H1 (cell line): ENCODE measurements around the gene TANC1. TPM values are rescaled to one million over a fixed set of nuclear protein-coding genes. Genes with fewer than 3 reads are reported as not detected.

Source experiments
- CTCF ChIA-PET: fragments of 300-600 bp; sonication (Branson Sonifier 250); formaldehyde crosslinking; loops from one replicate; lab custom pipeline; 2021; ENCODE audit not compliant: partially characterized antibody; lab: Charles Lee
- POLR2A ChIA-PET: fragments of 300-600 bp; sonication (Branson Sonifier 250); formaldehyde crosslinking; loops from one replicate; lab custom pipeline; 2021; ENCODE audit warnings: inconsistent platforms; ENCODE audit not compliant: partially characterized antibody; lab: Charles Lee
- DNase-seq, 2 experiments: peaks; one replicate each; pipeline versions ENCODE4 v3.0.0 to v3.0.0-alpha.2; 2010 to 2022; ENCODE audit warnings: low spot score in 2 of 2, low read depth in 1 of 2, mixed read lengths in 1 of 2
- FAIRE-seq: peaks from 2 replicates; lab custom pipeline; 2011; peaks lifted over from hg19 to GRCh38; lab: Jason Lieb, UNC
- H2AFZ ChIP-seq: 2 replicates; pipeline ENCODE4 v1.8.1; 2012; ENCODE audit warnings: low read length, inconsistent platforms
- H2AK5ac ChIP-seq: 2 replicates; pipeline ENCODE4 v1.6.1; 2013; ENCODE audit warnings: low read depth, low read length
- H2BK120ac ChIP-seq: replicated peaks from 2 replicates; pipeline ENCODE3; 2013; ENCODE audit warnings: low read depth, low read length, inconsistent platforms
- H2BK12ac ChIP-seq: 2 replicates; pipeline ENCODE4 v1.6.1; 2013; ENCODE audit warnings: low read depth, low read length
- H2BK15ac ChIP-seq: 2 replicates; pipeline ENCODE4 v1.6.1; 2013; ENCODE audit warnings: low read length
- H2BK20ac ChIP-seq: 2 replicates; pipeline ENCODE4 v1.6.1; 2013; ENCODE audit warnings: low read length
- H2BK5ac ChIP-seq: 2 replicates; pipeline ENCODE4 v1.6.1; 2013; ENCODE audit warnings: low read depth, low read length
- H3K14ac ChIP-seq: 2 replicates; pipeline ENCODE4 v1.6.1; 2013; ENCODE audit warnings: inconsistent platforms; ENCODE audit not compliant: insufficient read length
- H3K18ac ChIP-seq: 2 replicates; pipeline ENCODE4 v1.6.1; 2013; ENCODE audit warnings: low read length; ENCODE audit errors: extremely low read depth
- H3K23ac ChIP-seq: 2 replicates; pipeline ENCODE4 v1.6.1; 2013; ENCODE audit warnings: inconsistent platforms; ENCODE audit not compliant: insufficient read length
- H3K23me2 ChIP-seq: 2 replicates; pipeline ENCODE4 v1.6.1; 2013; ENCODE audit warnings: low read depth, low read length
- H3K27ac ChIP-seq: 2 replicates; pipeline ENCODE4 v1.6.1; 2011; ENCODE audit warnings: low read depth, low read length, inconsistent platforms
- H3K27me3 ChIP-seq, 4 experiments: replicated peaks in 1 of 4; 1 replicate in 1 of 4; 2 replicates in 3 of 4; pipeline versions ENCODE4 v1.6.1 to v1.8.1; 2011 to 2013; ENCODE audit warnings: low read length in 3 of 4, mild to moderate bottlenecking in 3 of 4, inconsistent platforms in 2 of 4, mixed read lengths in 2 of 4, moderate library complexity in 1 of 4; ENCODE audit not compliant: control insufficient read depth in 3 of 4, insufficient read depth in 3 of 4; ENCODE audit errors: extremely low read depth in 1 of 4
- H3K36me3 ChIP-seq, 4 experiments: 2 replicates each; pipeline versions ENCODE4 v1.6.1 to v1.8.1; 2011 to 2013; ENCODE audit warnings: mild to moderate bottlenecking in 4 of 4, low read length in 3 of 4, moderate library complexity in 2 of 4, control low read depth in 1 of 4, inconsistent platforms in 1 of 4; ENCODE audit not compliant: insufficient read depth in 4 of 4, control insufficient read depth in 2 of 4
- H3K4ac ChIP-seq: replicated peaks from 2 replicates; pipeline ENCODE3; 2013; ENCODE audit warnings: low read length, low read depth, mixed read lengths, inconsistent platforms; ENCODE audit not compliant: insufficient read length
- H3K4me1 ChIP-seq, 4 experiments: replicated peaks in 1 of 4; 1 replicate in 1 of 4; 2 replicates in 3 of 4; pipeline versions ENCODE4 v1.6.1 to v1.8.1; 2011 to 2013; ENCODE audit warnings: low read length in 3 of 4, inconsistent platforms in 2 of 4, mixed read lengths in 1 of 4; ENCODE audit not compliant: insufficient read depth in 4 of 4, control insufficient read depth in 3 of 4
- H3K4me2 ChIP-seq, 2 experiments: 2 replicates each; pipeline versions ENCODE4 v1.6.1 to v1.8.1; 2011 to 2013; ENCODE audit warnings: low read depth in 2 of 2, low read length in 2 of 2, control low read depth in 1 of 2, inconsistent platforms in 1 of 2, mild to moderate bottlenecking in 1 of 2; ENCODE audit not compliant: insufficient read depth in 1 of 2
- H3K4me3 ChIP-seq, 4 experiments: fragments of 200-600, 300-600 bp in 1 of 4; sonication (generic), shearing (Covaris generic), sonication (Bioruptor Twin) in 1 of 4; 2 replicates each; pipeline versions ENCODE4 v1.5.1 to v1.8.1; 2011 to 2016; ENCODE audit warnings: low read length in 4 of 4, low read depth in 3 of 4, control low read depth in 2 of 4, inconsistent platforms in 2 of 4, mild to moderate bottlenecking in 2 of 4, mixed read lengths in 1 of 4, moderate library complexity in 1 of 4; ENCODE audit not compliant: insufficient read depth in 2 of 4; ENCODE audit errors: extremely low read depth in 1 of 4
- H3K56ac ChIP-seq: replicated peaks from 2 replicates; pipeline ENCODE3; 2013; ENCODE audit warnings: low read depth, mild to moderate bottlenecking, mixed read lengths, low read length, inconsistent platforms; ENCODE audit not compliant: insufficient read length
- H3K79me1 ChIP-seq: 2 replicates; pipeline ENCODE4 v1.6.1; 2013; ENCODE audit warnings: low read depth, low read length, control low read depth
- H3K79me2 ChIP-seq, 2 experiments: 2 replicates each; pipeline versions ENCODE4 v1.6.1 to v1.8.1; 2012 to 2013; ENCODE audit warnings: low read length in 2 of 2, mild to moderate bottlenecking in 2 of 2, inconsistent platforms in 1 of 2; ENCODE audit not compliant: insufficient read depth in 2 of 2, control insufficient read depth in 1 of 2
- H3K9ac ChIP-seq, 4 experiments: replicated peaks in 1 of 4; 1 replicate in 1 of 4; 2 replicates in 3 of 4; pipeline versions ENCODE4 v1.6.1 to v1.8.1; 2011 to 2013; ENCODE audit warnings: low read depth in 3 of 4, low read length in 3 of 4, control low read depth in 2 of 4, mild to moderate bottlenecking in 2 of 4, moderate library complexity in 2 of 4, inconsistent platforms in 1 of 4; ENCODE audit errors: extremely low read depth in 1 of 4
- H3K9me3 ChIP-seq, 2 experiments: 2 replicates each; pipeline versions ENCODE4 v1.6.1 to v1.8.1; 2012 to 2013; ENCODE audit warnings: mild to moderate bottlenecking in 2 of 2, moderate library complexity in 2 of 2, control low read depth in 1 of 2, inconsistent platforms in 1 of 2, low read depth in 1 of 2, low read length in 1 of 2, mixed read lengths in 1 of 2; ENCODE audit not compliant: insufficient read depth in 2 of 2
- H4K20me1 ChIP-seq, 2 experiments: replicated peaks in 1 of 2; 2 replicates each; pipeline versions ENCODE3 to v1.8.1; 2011 to 2013; ENCODE audit warnings: inconsistent platforms in 2 of 2, low read length in 2 of 2, mild to moderate bottlenecking in 1 of 2; ENCODE audit not compliant: insufficient read depth in 2 of 2, control insufficient read depth in 1 of 2
- H4K5ac ChIP-seq: 2 replicates; pipeline ENCODE4 v1.6.1; 2013; ENCODE audit warnings: low read length, low read depth, mixed read lengths, inconsistent platforms; ENCODE audit not compliant: insufficient read length
- H4K8ac ChIP-seq: 2 replicates; pipeline ENCODE4 v1.8.0; 2013; ENCODE audit warnings: mild to moderate bottlenecking, moderate library complexity, low read length, inconsistent platforms; ENCODE audit not compliant: insufficient read depth; ENCODE audit errors: extremely low read depth
- H4K91ac ChIP-seq: replicated peaks from 2 replicates; pipeline ENCODE3; 2013; ENCODE audit warnings: low read length, mixed read lengths, inconsistent platforms; ENCODE audit not compliant: insufficient read length
- ATF3 ChIP-seq: IDR thresholded peaks from 2 replicates; pipeline ENCODE4 v1.6.1; 2011; ENCODE audit warnings: low read depth, mild to moderate bottlenecking, low read length; ENCODE audit not compliant: insufficient read depth
- CHD1 ChIP-seq: IDR thresholded peaks from 2 replicates; pipeline ENCODE4 v1.6.1; 2012; ENCODE audit warnings: low read depth, low read length, improper control_type of control experiment
- CREB1 ChIP-seq: IDR thresholded peaks from 2 replicates; pipeline ENCODE4 v1.6.1; 2012; ENCODE audit warnings: inconsistent platforms
- E2F6 ChIP-seq: IDR thresholded peaks from 2 replicates; pipeline ENCODE4 v1.6.1; 2012; ENCODE audit warnings: inconsistent platforms
- EGR1 ChIP-seq: IDR thresholded peaks from 2 replicates; pipeline ENCODE4 v1.6.1; 2011; ENCODE audit warnings: low read depth, low read length, borderline replicate concordance
- GTF2F1 ChIP-seq: IDR thresholded peaks from 2 replicates; pipeline ENCODE4 v1.6.1; 2012; ENCODE audit warnings: low read depth, low read length, improper control_type of control experiment, borderline replicate concordance
- JUN ChIP-seq: IDR thresholded peaks from 2 replicates; pipeline ENCODE4 v1.6.1; 2011; ENCODE audit warnings: low read depth, mild to moderate bottlenecking, improper control_type of control experiment, low read length
- JUND ChIP-seq: IDR thresholded peaks from 2 replicates; pipeline ENCODE4 v1.6.1; 2011; ENCODE audit warnings: mild to moderate bottlenecking, improper control_type of control experiment, low read length
- POU5F1 ChIP-seq: IDR thresholded peaks from 2 replicates; pipeline ENCODE4 v1.6.1; 2011; ENCODE audit warnings: low read depth, mild to moderate bottlenecking, low read length, moderate library complexity
- RFX5 ChIP-seq: IDR thresholded peaks from 2 replicates; pipeline ENCODE4 v1.6.1; 2011; ENCODE audit warnings: low read depth, low read length, improper control_type of control experiment, borderline replicate concordance
- RNF2 ChIP-seq: fragments of 200-900, 300-1000 bp; sonication (generic); IDR thresholded peaks from 2 replicates; pipeline ENCODE4 v1.7.1; 2016; ENCODE audit warnings: borderline replicate concordance, low read depth, mild to moderate bottlenecking, antibody characterized with exemption, low read length; ENCODE audit not compliant: poor library complexity, severe bottlenecking; ENCODE audit errors: missing control alignments
- SIN3A ChIP-seq, 2 experiments: IDR thresholded peaks in 1 of 2; conservative IDR thresholded peaks in 1 of 2; 2 replicates each; pipeline ENCODE4 v1.6.1; 2011 to 2012; ENCODE audit warnings: low read length in 2 of 2, improper control_type of control experiment in 1 of 2, low read depth in 1 of 2, mild to moderate bottlenecking in 1 of 2
- TCF12 ChIP-seq: IDR thresholded peaks from 2 replicates; pipeline ENCODE4 v1.6.1; 2011; ENCODE audit warnings: low read depth, mild to moderate bottlenecking, low read length
- WGBS, 2 experiments: shearing (Covaris generic) in 1 of 2; methylation state at CpG; one replicate each; pipeline versions ENCODE4 v1.1.6 to v1.1.7; 2013 to 2015; ENCODE audit warnings: low lambda C conversion rate in 2 of 2, mixed read lengths in 2 of 2, inconsistent platforms in 1 of 2, low coverage in 1 of 2, missing lambda C conversion rate in 1 of 2; ENCODE audit not compliant: insufficient replicate concordance in 2 of 2, insufficient coverage in 1 of 2, insufficient read length in 1 of 2; ENCODE audit errors: extremely low coverage in 1 of 2, missing lambda C conversion rate in 1 of 2; 5-methylcytosine and 5-hydroxymethylcytosine counted together
- polyA plus RNA-seq, 7 experiments: library from polyadenylated mRNA; depleted of rRNA in 3 of 7; stranded (reverse) in 5 of 7; unstranded in 2 of 7; fragments of >200 nt in 5 of 7; fragments of 200-250 nt in 2 of 7; gene quantifications; 1 replicate in 5 of 7; 2 replicates in 1 of 7; 4 replicates in 1 of 7; pipeline versions ENCODE4 v1.2.1 to v1.2.3, GENCODE V29; 2011 to 2013; ENCODE audit warnings: missing spikeins in 2 of 7, mixed read lengths in 2 of 7
- total RNA-seq: library from RNA; stranded (reverse); fragmentation: NEBNext Ultra II Directional; extraction: Animal tissue kit (Norgen Biotek cat#: 25700); gene quantifications from 2 replicates; pipeline ENCODE4 v1.2.1, GENCODE V29; 2021

Gene TANC1
- total and polyA plus RNA-seq, 2 of the 8 experiments (the other 6 are each of a cell fraction or from before 2014, with no cell fraction given): 4.1 to 7.6 TPM

DNA sequence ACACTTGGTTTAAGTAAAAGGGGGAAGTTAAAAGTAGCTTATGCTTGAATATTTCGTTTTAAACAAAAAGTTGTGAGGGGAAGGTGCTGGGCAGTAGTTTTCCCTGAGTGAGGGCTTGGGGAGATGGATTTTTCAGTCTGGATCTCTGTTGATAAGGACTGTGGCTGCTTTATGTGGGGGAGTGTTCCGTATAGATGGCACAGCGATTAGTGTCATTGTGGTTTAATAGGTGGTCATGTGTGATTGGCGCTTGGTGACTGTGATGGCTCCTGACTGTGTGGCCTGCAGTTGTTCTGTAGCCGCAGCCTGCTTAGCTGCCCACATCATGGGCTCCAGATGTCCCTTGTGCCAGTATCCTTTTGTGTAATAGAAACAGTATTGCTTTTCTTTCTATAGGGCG, 161.9 kb downstream of the TANC1 start:
- Histone ChIP-seq H3K79me1 (no peaks in the 10 kb centered on the region), H3K4me1 (no peaks in the 10 kb centered on the region), H3K9me3 (no peaks in the 10 kb centered on the region), H3K27ac (no peak overlapping the region), H4K8ac (0 out of 2 replicates have a peak overlapping the region, but pooled peaks have one; percentile 35), H3K36me3 (no peaks in the 10 kb centered on the region), H3K27me3 (no peaks in the 10 kb centered on the region), H3K14ac (no peak overlapping the region), H4K20me1 (no peaks in the 10 kb centered on the region), H3K18ac (no peak overlapping the region), H3K4me3 (no peak overlapping the region), H2BK15ac (no peak overlapping the region), H3K23me2 (no peaks in the 10 kb centered on the region), H2AFZ (no peak overlapping the region), H2AK5ac (no peak overlapping the region), H2BK5ac (no peak overlapping the region), H2BK120ac (no peak overlapping the region), H3K4me2 (no peak overlapping the region), H3K4ac (no peak overlapping the region), H3K79me2 (no peaks in the 10 kb centered on the region), H4K91ac (no peak overlapping the region), H2BK12ac (no peak overlapping the region), H3K9ac (no peak overlapping the region), H3K56ac (no peak overlapping the region), H4K5ac (no peak overlapping the region), H2BK20ac (no peak overlapping the region), H3K23ac (no peak overlapping the region)
- FAIRE-seq (no peak), DNase-seq (no peak)
- POLR2A ChIA-PET: interaction anchor here (1.4 kb wide), 1 partner anchor 12 kb away, joined by 4 read pairs; no protein-coding TSS in a partner anchor
- 86% methylated on average over 6 of the region's 6 CpGs; no CpG with 5 or more reads in 1 of the 2 experiments for WGBS, 2 experiments
- CTCF ChIA-PET: interaction anchor here (0.9 to 3.6 kb wide), 5 partner anchors 11 to 94 kb away, joined by 3 to 34 read pairs (median 7); no protein-coding TSS in a partner anchor
- TF ChIP-seq GTF2F1 (no peak), RNF2 (no peak), POU5F1 (no peak), JUN (no peak), ATF3 (no peak), CHD1 (no peak), EGR1 (no peak), CREB1 (no peak), JUND (no peak), E2F6 (no peak), RFX5 (no peak), SIN3A (conservative IDR thresholded peaks at IDR 0.05 in 1 of 2, IDR thresholded peaks at IDR 0.05 in 1 of 2; ENCODE audit: low read depth in 1 of 2, low read length in 2 of 2) (no peak), TCF12 (no peak)
